Measurements from ENCODE around the gene ZNF683.
"Not testable (repeated sequence)": the region's sequence is repeated elsewhere in the genome, so short reads cannot be mapped to it uniquely, and the experiment has no call there.

ZNF683 gene

GRCh38 chr1:26335774-26336476, 36.6 kb downstream of the ZNF683 start:
- peak in 1 of 2 donors; percentile 56 for DNase-seq

GRCh38 chr1:26333312-26333711, 39.2 kb downstream of the ZNF683 start:
- not testable (repeated sequence) for DNase-seq

GRCh38 chr1:26330276-26330675, 42.3 kb downstream of the ZNF683 start:
- DNase-seq, result no peak

- DNase-seq, result not testable (repeated sequence)
Measured at GRCh38 chr1:26329380-26329779, 43.2 kb downstream of the ZNF683 start.

GRCh38 chr1:26328597-26328996, 44.0 kb downstream of the ZNF683 start:
- no peak for DNase-seq

- no peak for DNase-seq
Measured at GRCh38 chr1:26327956-26328362, 44.6 kb downstream of the ZNF683 start.

- DNase-seq, result no peak
Measured at GRCh38 chr1:26324550-26324949, 48.0 kb downstream of the ZNF683 start.

- no peak for DNase-seq
Measured at GRCh38 chr1:26323382-26323781, 49.2 kb downstream of the ZNF683 start.

GRCh38 chr1:26322042-26322331, 50.6 kb downstream of the ZNF683 start:
- DNase-seq, result no peak

GRCh38 chr1:26321315-26322041, 51.1 kb downstream of the ZNF683 start:
- peak; percentile 68 to 99 for DNase-seq

GRCh38 chr1:26320896-26321295, 51.7 kb downstream of the ZNF683 start:
- DNase-seq, result no peak

- DNase-seq, result peak; percentile 88 to 89
Measured at GRCh38 chr1:26318338-26319064, 54.0 kb downstream of the ZNF683 start.

- DNase-seq, result no peak
Measured at GRCh38 chr1:26317612-26318337, 54.8 kb downstream of the ZNF683 start, which contains the start of gene CD52. CD52 (plus strand) TSS chr1:26317958; CDS start chr1:26318018, 60 bp downstream.

GRCh38 chr1:26317146-26317545, 55.4 kb downstream of the ZNF683 start:
- DNase-seq, result peak in 1 of 2 donors; percentile 37

GRCh38 chr1:26315874-26316850, 56.4 kb downstream of the ZNF683 start:
- DNase-seq, result no peak

GRCh38 chr1:26314501-26314900, 58.0 kb downstream of the ZNF683 start:
- no peak for DNase-seq

Measured in inflammatory macrophage treated with lipopolysaccharide for 1 hour (primary cell).